SU-DHL-6 (cell line): ENCODE data around the gene KCNJ18.

Experiments used
- CTCF ChIP-seq: fragments of 200-600 bp; sonication (generic); IDR thresholded peaks from one replicate; pipeline ENCODE4 v1.5.1; 2017; ENCODE audit warnings: antibody characterized with exemption, mild to moderate bottlenecking, low read length, moderate library complexity; ENCODE audit not compliant: insufficient read depth, poor library complexity, severe bottlenecking
- EZH2phosphoT487 ChIP-seq: fragments of 200-600 bp; sonication (generic), shearing (Covaris generic); conservative IDR thresholded peaks from 2 replicates; pipeline ENCODE4 v1.6.1; 2018; ENCODE audit warnings: mild to moderate bottlenecking, antibody characterized with exemption, low read length, moderate library complexity, mixed read lengths

- TF ChIP-seq EZH2phosphoT487 (no peak), CTCF (no peak)
Observed at GRCh38 chr17:21689604-21690003, 2.7 kb upstream of the KCNJ18 start.
